GM18867 (cell line): Measurements from ENCODE around the gene IFT20.
A peak's percentile ranks its signal among the peaks of the same experiment; 100 is the strongest.

Experiments used
- ATAC-seq: cut with Tn5 transposase; IDR thresholded peaks from one replicate; pipeline ENCODE4 v1.9.1; 2021; ENCODE audit warnings: mild to moderate bottlenecking, moderate library complexity; ENCODE audit not compliant: unreplicated experiment

Gene IFT20

DNA sequence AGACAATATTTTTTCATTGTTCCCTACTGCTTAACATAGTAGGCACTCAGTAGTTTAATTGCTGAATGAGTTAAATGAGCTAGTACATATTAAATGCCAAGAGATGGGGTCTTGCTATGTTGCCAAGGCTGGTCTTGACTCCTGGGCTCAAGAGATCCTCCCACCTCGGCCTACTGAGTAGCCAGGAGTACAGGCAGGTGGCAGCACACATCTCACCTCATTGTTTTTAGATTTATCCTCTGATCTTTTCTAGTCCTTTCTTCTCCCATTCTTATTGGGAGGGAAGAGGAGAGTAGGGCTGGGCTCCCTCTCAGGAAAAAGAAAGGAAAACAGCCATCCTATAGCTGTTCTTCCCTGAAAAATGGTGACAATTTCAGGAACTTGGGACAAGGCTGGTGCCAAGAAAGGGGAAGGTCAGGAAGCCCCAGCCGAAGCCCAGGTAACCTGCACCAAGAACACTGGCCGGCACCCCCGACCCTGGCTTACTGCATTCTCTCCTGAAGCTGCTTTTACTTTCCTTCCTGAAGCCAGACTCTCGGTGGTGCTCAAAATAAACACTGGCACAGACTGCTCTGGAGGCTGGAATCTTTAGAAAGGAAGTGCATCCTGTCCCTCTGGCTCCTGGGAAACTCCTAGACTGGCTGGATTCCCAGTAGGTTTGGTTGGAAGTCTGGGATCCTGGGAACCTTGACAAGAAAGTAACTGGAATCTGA is 2.9 kb upstream of the IFT20 start:
- no peak for ATAC-seq

DNA sequence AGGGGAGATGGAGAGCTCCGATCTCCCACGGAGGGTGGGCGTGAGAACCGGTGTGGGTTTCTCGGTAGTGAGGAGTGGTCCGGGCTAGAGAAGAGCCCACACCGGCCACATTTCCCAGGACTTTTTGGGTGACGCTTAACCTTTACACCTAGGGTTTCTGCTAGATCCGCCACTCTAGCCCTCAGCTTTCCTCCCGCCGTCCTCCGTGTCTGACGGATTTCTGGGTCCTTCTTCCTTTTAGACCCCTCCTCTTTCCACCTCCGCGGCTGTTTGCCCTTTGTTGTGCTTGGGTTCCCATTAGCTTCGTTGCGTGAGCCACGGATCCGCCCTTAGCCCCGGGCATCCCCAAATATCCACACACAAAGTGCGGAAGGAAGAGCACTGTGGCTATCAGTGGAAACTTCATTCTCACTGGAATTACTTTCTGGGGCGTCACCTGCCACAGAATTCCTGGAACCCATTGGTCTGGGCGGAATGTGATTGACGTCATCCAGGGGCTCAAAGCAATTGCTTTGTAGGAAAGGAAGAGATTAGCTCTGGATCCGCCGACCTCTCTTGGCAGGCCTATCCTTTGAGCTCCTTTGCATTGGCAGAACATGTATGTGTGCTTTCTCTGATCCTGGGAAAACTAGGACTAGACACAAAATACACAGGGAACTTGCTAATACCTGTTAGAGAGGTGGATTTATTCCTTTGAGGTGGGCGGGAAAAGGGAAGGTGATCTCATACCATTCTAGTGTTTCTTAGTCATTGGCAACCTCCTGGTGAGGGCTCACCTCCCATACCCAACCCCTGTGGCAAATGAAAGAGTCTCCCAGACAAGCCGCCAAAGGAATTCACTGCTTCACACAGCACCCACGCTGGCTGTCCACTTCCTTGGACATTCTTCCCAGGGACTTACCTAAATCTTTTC is 943 bp upstream of the IFT20 start:
- peak; percentile 0 for ATAC-seq

DNA sequence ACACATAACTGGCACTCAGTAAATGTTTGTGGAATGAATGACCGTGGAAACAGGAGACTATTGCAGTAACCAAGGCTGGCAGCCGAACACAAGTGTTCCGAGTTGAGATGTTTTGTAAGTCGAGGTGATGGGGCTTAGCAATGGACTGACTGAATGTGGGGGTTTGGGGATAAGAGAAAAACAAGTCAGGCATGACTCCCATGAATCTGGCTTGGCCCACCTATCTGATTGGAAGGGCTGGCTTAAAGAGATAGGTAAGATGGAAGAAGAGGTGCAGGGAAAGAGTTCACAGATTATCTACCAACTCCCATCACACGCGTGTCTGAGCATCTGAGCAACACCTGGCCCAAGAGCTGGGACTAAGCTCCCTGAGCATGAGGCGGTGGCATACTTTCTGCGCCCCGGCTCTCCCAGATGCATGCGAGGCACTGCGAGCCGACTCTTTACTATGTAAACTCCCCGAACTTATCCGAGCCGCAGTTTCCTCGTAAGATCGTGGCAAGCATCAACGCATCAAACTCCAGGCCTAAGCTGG is 539 bp downstream of the IFT20 start:
- no peak for ATAC-seq

DNA sequence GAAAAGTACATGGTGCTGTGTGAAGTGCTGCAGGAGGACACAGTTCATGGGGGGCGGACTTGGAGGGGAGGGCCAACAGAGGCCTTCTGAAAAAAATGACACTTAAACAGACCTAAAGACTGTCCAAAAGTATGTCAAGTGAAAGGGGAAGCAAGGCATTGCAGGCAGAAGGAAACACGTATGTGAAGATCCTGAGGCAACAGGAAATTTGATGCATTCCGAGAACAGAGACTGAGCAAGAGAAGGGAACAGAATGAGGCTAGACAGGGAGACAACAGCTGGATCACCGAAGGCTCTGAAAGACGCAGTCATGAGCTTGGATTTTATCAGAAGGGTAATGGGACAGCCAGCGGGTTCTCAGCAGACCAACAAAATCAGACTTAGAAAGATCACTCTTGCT is 1.1 kb downstream of the IFT20 start:
- no peak for ATAC-seq

DNA sequence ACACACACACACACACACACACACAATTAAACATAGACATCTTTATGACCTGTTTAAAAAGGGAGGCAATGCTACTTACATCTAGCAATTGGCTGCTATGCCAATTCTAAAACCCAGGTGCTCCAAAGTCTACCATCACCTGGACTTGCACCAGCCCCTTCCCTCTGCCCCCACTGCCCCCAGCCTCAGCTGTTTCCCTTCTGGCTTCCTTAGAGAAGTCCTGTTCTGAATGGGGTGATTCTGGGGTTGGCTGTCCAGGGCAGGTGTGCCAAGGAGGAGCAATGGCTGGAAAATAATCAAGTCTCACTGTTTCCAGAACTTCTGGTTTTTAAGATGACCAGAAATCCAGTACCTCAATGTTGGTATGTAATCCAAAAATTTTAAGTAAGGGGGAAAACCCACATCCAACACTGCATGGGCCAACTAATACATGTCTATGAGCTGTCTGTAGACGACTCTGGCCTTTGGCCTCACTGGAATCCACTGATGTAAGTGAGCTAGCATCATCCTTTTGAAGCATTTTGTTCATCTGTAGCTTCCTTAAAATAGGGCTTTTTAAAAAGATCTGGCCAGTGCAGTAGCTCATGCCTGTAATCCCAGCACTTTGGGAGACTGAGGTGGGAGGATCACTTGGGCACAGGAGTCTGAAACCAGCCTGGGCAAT is 2.1 kb downstream of the IFT20 start:
- no peak for ATAC-seq

DNA sequence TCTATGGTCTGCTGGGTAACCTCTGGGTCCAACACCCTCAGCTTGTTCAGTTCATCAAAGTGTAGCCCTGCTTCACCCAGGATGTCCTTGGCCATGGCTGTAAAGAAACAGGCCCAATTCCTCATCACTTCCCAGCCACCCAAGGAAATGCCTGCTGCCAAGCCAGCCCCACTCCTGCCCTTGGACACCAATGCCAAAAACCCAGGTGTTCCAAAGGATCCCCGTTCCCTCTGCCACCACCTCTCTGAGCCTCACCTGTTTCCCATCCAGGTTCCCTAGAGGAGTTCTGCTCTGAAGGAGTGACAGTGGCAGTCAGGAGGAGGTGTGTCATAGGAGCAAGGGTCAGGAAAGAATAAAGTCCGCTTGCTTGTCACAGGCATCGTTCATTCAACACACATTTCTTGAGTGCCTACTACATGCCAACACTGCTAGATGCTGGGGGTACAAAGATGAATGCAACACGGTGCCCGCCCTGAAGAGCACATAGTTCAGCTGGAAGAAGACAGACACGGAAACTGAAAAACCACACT is 3.3 kb downstream of the IFT20 start:
- ATAC-seq = no peak

DNA sequence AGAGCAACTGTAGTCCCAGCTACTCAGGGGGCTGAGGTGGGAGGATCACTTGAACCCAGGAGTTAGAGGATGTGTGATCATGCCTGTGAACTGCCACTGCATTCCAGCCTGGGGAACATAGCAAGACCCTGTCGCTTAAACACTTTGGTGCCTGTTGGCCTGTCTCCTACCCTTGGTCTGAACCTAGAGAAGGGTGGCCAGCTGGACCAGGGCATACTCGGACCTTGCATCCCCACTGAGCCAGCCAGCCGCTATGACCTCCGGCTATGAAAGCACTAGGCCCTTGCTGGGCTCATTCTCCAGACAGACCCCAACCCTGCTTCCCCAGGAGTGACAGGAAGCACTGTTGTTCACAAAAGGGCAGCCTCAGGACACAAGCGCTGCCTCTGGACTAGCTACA is 4.6 kb downstream of the IFT20 start:
- ATAC-seq = no peak

DNA sequence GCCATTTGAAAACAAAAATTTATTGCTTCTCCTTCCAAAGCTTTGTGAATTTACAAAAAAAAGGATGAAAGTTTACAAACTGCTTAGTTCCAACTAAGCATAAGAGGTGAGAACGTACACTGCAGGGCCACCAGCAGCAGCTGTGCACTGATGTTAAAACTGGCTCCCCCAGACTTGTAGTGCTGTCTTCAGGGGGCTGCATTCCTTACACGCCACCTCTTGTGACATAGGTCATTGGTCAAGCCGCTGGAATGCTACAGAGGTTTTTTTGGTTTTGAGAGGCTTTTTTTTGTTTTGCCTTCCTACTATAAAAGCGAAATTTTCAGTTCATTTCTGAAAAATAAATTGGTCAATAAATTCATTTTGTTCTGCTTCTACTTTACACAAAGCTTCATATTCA is 6.9 kb downstream of the IFT20 start:
- ATAC-seq = no peak

DNA sequence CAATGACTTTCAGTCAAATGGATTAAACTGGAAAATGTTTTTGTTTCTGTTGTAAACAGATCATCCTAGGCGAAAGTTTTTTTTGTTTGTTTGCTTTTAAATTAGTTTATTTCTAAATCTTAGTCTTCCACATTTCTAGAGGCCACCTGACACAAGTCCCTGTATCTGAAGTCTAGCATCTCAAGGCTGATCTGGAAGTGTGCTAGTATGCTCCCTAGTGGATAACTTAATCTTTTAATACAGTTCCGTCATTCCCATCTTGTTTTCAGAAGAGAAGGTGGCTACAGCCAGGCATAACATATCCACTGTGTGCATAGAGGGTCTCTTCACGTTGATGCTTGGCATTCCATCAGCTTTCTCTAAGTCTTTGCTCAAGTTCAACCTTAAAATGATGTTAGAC is 7.6 kb downstream of the IFT20 start:
- no peak for ATAC-seq

DNA sequence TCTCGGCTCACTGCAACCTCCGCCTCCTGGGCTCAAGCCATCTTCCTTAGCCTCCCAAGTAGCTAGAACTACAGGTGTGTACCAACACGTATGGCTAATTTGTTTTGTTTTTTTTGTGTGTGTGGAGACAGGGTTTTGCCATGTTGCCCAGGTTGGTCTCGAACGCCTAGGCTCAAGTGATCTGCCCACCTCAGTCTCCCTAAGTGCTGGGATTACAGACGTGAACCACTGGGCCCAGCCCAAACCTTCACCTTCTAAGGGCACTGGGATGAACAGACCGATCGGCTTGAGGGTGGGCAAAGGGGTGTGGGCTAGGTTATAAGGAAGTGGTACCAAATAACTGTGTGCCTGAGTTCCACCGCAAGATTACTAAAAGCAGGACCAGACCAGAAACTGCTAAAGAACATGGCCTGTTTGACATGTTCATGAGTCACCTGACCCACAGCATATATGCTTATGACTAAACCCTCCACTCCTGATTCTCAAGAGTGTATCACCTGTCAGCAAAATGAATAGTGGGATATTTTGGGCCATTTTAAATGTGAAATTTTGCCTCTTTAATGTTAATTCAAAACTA is 8.2 kb downstream of the IFT20 start:
- ATAC-seq = peak; percentile 55

DNA sequence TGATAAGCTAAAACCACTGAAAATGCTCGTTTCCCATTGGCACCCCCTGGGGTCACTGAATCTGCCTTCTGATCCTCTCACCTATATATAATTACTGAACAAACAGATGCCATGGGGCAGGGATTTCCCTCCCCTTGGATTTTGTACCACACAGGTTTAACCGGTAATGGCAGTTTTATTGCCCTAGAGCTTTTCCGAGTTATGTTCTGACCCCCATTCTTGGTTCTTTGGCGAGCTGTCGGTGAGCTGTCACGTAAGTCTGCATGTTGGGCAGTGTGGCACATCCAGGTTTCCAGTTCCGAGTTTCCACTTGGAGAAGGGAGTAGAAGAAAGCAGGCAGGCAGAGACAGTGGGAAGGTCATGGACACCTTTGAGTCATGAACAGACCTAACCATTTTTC is 9.2 kb downstream of the IFT20 start:
- no peak for ATAC-seq

DNA sequence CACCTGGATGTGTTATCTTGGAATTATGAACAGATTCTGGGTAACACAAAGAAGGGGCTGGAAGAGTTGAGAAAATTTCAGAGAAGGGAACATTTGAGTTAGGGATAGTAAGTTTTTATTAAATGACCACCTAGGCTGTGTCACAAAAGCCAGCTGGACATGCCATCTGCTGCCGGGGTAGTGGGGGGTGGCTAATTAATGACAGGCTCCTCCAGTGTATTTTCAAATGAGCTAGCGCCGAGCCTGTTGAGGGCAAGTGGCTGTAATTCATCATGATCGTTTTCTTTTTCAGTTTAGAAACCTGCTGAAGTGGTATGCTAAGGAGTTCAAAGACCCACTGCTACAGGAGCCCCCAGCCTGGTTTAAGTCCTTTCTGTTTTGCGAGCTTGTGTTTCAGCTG is 10.1 kb downstream of the IFT20 start:
- no peak for ATAC-seq

DNA sequence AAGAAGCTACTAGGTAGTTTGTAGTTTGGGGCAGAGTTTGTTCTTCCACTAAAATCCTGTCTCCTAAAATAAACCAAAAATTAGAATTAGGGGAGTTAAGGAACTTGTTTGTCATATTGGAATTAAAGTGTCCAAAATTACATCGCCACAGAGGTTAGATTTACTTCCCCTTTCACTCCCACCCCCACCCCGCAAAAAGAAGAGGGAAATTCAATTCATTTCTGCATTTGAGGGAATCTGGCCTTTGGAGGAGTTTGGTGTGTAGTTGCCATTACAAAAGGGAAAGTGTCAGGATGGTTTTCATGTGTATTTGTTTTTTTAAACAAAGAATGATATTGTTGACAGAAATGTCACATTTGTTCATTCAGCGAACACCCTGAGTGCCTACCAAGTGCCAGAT is 10.5 kb downstream of the IFT20 start:
- ATAC-seq = no peak

DNA sequence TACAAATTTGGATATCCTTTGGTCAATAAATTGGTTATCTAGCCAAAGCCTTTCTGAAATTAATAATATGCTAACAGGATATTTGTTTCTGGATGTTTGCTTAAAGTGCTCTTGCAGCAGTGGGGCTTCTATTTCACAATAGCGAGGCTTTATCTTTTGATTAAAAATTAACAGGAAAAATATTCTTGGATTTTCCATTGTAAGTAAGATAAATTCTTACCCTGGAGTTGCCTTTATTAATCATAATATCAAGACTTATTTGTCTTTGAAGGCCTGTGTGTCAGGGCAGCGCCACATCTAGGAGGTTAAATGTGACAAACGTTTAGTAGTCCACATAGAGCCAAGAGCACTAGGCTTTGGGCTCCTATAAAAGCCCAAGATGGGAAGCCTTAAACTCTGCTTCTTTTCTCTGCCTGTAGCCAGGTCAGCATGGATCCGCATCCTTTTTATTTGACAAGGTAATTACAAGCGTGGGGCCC is 11.0 kb downstream of the IFT20 start:
- ATAC-seq = no peak

DNA sequence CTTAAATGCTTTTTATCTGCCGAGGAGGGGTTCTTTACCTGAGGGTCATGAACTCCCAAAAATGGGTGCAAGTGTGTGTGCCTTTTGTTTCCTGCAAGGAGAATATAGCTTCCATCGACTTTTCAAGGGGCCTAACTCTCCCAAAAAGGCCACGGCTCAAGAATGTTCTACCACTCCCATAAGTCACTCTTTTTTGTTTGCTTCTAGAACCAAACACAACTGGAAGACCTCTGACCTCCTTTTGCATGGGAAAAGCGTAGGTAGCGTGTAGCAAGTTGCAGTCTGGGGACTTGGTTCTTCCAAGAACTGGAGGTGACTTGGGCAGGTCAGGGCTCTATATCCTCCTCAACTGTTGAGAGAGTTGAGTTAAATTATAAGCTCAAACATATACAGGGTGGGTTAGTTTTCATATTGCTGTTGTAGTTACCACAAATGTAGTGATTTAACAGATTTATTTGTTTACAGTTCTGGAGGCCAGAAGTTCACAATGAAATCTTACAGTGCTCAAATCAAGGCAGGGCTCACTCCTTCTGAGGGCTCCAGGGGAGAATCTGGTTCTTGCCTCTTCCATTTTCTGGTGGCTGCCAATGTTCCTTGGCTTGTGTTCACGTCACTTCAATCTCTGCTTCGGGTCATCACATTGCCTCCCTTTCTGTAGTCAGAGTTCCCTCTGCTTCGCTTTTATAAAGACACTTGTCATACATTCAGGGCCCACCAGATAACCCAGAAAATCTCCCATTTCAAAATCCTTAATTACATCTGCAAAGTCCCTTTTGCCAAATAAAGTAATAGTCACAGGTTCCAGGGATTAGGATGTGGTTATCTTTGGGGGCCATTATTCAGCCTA is 14.8 kb downstream of the IFT20 start:
- no peak for ATAC-seq

DNA sequence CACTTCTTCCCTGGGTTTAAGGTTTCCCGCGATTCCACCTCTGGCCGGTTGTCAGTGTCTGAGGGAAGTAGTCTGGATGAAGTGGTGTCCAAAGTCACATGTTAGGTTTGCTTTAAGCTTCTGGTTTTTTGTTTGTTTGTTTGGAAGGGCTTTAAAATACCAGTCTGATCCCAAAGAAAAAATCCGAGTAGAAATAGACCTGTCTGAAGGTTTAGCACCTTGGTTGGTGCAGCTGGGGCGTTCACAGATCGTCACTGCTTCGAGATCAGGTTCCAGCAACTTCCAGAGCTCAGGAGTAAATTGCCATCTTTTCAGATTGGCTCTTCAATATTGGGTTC is 15.7 kb downstream of the IFT20 start:
- ATAC-seq = no peak

DNA sequence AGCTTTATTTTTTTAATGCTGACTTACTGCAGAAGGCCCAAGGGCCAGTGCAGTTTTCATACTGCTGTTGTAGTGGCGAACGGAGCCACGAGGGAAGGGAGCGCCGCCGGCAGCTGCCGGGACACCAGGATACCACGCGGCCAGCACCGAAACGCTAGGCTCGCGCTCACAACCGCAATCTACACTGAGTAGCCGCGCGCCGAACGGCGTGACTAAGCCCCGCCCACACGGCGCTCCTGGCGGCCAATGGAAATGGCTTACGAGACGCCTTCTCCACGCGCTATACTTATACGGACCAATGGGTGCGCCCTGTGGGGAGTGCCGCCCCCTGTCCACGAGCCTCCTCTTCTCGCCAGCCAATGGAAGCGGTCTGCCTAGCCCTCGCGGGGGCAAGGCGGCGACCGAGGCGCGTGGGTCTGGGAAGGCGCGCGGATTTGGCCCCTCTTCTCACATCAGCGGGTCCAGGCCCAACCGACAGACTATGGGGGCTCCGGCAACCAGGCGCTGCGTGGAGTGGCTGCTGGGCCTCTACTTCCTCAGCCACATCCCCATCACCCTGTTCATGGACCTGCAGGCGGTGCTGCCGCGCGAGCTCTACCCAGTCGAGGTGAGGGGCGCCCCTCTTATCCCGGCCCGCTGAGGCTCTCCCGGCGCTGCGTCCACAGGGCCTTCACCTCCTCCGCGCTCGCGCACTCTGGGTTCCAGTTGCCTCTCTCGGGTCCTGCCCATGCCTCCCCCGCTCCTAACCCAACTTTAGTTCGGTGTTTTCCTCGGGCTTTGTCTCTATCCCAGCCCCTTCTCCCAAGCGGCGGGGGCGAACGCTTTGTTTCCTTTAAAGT is 16.3 kb downstream of the IFT20 start, which contains the start of gene TMEM97:
TSS of gene TMEM97 (plus strand) at position 442 of the 839 bp plus-strand sequence. CDS start at position 482, 40 bp downstream.
- ATAC-seq = peak; percentile 94

DNA sequence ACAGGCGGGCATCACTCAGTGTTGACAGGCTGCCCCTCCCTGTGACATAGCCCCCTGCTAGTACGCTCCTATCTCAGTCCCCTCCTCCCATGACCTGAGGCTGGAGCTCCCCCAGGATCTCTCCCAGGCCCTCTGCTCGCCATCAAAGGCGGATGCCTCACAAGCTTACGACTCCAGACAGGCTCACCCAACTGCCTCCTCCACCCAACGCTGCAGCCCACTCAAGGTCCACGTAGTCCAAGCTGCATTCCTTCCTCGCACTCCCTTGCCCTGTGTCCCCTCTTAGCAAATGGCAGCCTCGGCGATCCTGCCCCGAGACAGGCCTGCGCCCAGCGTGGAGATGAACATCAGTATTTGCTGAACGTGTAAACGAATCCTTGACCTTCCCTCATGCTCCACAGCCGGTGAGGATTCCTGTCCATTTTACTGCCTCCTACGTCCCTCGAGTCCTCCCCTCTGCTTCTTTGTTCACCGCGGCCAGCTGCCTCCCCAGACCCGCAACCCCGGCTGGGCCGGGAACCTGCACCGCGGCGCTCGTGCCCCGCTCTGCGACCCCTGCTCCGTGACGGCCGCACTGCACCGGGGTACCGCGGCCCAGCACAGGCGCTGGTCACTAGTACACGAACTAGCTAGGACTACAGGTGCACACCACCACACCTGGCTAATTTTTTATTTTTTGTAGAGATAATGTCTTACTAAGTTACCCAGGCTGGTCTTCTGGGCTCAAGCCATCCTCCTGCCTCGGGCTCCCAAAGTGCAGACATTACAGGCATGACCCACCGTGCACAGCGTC is 17.1 kb downstream of the IFT20 start:
- peak; percentile 3 for ATAC-seq
